HEK293 (cell line): ENCODE results near the gene PKMYT1.

ENCODE experiments used
- CTCF ChIA-PET: fragments of 350-600 bp; formaldehyde crosslinking; extraction: SDS; loops from one replicate; lab custom pipeline; 2021; ENCODE audit warnings: antibody characterized with exemption; lab: Yijun Ruan, JAX
- POLR2A ChIA-PET: fragments of 300-600 bp; formaldehyde crosslinking; extraction: SDS; loops from one replicate; lab custom pipeline; 2020; ENCODE audit warnings: antibody characterized with exemption, inconsistent platforms; lab: Yijun Ruan, JAX
- H3K27ac ChIP-seq: fragments of 200-500 bp; sonication (Bioruptor generic); 2 replicates; pipeline ENCODE4 v1.5.1; 2014; ENCODE audit warnings: low read depth, low read length, control low read depth, inconsistent platforms; ENCODE audit errors: extremely low read depth
- H3K36me3 ChIP-seq, 2 experiments: fragments of 200-500 bp in 1 of 2; sonication (Bioruptor generic) in 1 of 2; 1 replicate in 1 of 2; 2 replicates in 1 of 2; pipeline ENCODE4 v1.5.1; 2014 to 2017; ENCODE audit warnings: inconsistent platforms in 2 of 2, low read length in 2 of 2; ENCODE audit not compliant: control insufficient read depth in 2 of 2, insufficient read depth in 1 of 2
- H3K4me1 ChIP-seq: fragments of 200-500 bp; sonication (Bioruptor generic); 2 replicates; pipeline ENCODE4 v1.5.1; 2014; ENCODE audit warnings: mild to moderate bottlenecking, low read length, inconsistent platforms; ENCODE audit not compliant: control insufficient read depth, insufficient read depth
- H3K4me3 ChIP-seq: 2 replicates; pipeline ENCODE4 v1.5.1; 2011; ENCODE audit warnings: low read depth, mild to moderate bottlenecking, control low read depth, low read length, moderate library complexity
- H3K9me3 ChIP-seq: fragments of 200-500 bp; sonication (Bioruptor generic); 2 replicates; pipeline ENCODE4 v1.5.1; 2014; ENCODE audit warnings: low read depth, low read length, inconsistent platforms; ENCODE audit not compliant: control insufficient read depth, insufficient read depth
- KLF17 ChIP-seq: fragments of 450-650 bp; formaldehyde crosslinking; IDR thresholded peaks from 2 replicates; pipeline ENCODE4 v1.5.1; 2016; ENCODE audit warnings: missing biosample characterization, missing genetic modification characterization
- KLF7 ChIP-seq: fragments of 450-650 bp; formaldehyde crosslinking; IDR thresholded peaks from 2 replicates; pipeline ENCODE4 v1.5.1; 2016; ENCODE audit warnings: missing biosample characterization, missing genetic modification characterization, borderline replicate concordance
- MYNN ChIP-seq: fragments of 450-650 bp; formaldehyde crosslinking; IDR thresholded peaks from 2 replicates; pipeline ENCODE4 v1.5.1; 2016; ENCODE audit warnings: missing biosample characterization, missing genetic modification characterization, borderline replicate concordance
- OVOL3 ChIP-seq: fragments of 450-650 bp; formaldehyde crosslinking; IDR thresholded peaks from 2 replicates; pipeline ENCODE4 v1.5.1; 2016; ENCODE audit warnings: missing biosample characterization, missing genetic modification characterization
- SP3 ChIP-seq: fragments of 450-650 bp; formaldehyde crosslinking; IDR thresholded peaks from 2 replicates; pipeline ENCODE4 v1.5.1; 2016; ENCODE audit warnings: missing biosample characterization, missing genetic modification characterization
- ZBTB10 ChIP-seq: fragments of 450-650 bp; formaldehyde crosslinking; IDR thresholded peaks from 2 replicates; pipeline ENCODE4 v1.5.1; 2016; ENCODE audit warnings: missing biosample characterization, missing genetic modification characterization
- ZBTB48 ChIP-seq: fragments of 450-650 bp; formaldehyde crosslinking; IDR thresholded peaks from 2 replicates; pipeline ENCODE4 v1.5.1; 2016; ENCODE audit warnings: missing biosample characterization, missing genetic modification characterization
- ZBTB49 ChIP-seq: fragments of 450-650 bp; formaldehyde crosslinking; IDR thresholded peaks from 2 replicates; pipeline ENCODE4 v1.5.1; 2016; ENCODE audit warnings: missing biosample characterization, missing genetic modification characterization, low read depth
- ZBTB7A ChIP-seq: fragments of 450-650 bp; formaldehyde crosslinking; IDR thresholded peaks from 2 replicates; pipeline ENCODE4 v1.5.1; 2016; ENCODE audit warnings: low read depth, missing biosample characterization, missing genetic modification characterization
- ZFP3 ChIP-seq: fragments of 450-650 bp; formaldehyde crosslinking; IDR thresholded peaks from 2 replicates; pipeline ENCODE4 v1.5.1; 2016; ENCODE audit warnings: low read depth, missing biosample characterization, missing genetic modification characterization
- ZNF121 ChIP-seq: fragments of 450-650 bp; formaldehyde crosslinking; IDR thresholded peaks from 2 replicates; pipeline ENCODE4 v1.5.1; 2016; ENCODE audit warnings: missing biosample characterization, missing genetic modification characterization
- ZNF18 ChIP-seq: fragments of 450-650 bp; formaldehyde crosslinking; IDR thresholded peaks from 2 replicates; pipeline ENCODE4 v1.5.1; 2016; ENCODE audit warnings: missing biosample characterization, missing genetic modification characterization
- ZNF19 ChIP-seq: fragments of 450-650 bp; formaldehyde crosslinking; IDR thresholded peaks from 2 replicates; pipeline ENCODE4; 2016; ENCODE audit warnings: missing biosample characterization, missing genetic modification characterization, low read depth
- ZNF2 ChIP-seq: fragments of 450-650 bp; formaldehyde crosslinking; IDR thresholded peaks from 2 replicates; pipeline ENCODE4 v1.5.1; 2016; ENCODE audit warnings: missing biosample characterization, missing genetic modification characterization
- ZNF302 ChIP-seq: fragments of 450-650 bp; formaldehyde crosslinking; IDR thresholded peaks from 2 replicates; pipeline ENCODE4 v1.5.1; 2016; ENCODE audit warnings: missing biosample characterization, missing genetic modification characterization, low read depth
- ZNF341 ChIP-seq: fragments of 450-650 bp; formaldehyde crosslinking; IDR thresholded peaks from 2 replicates; pipeline ENCODE4; 2016; ENCODE audit warnings: low read depth, missing biosample characterization, missing genetic modification characterization
- ZNF391 ChIP-seq: fragments of 450-650 bp; formaldehyde crosslinking; IDR thresholded peaks from 2 replicates; pipeline ENCODE4 v1.5.1; 2016; ENCODE audit warnings: low read depth, missing biosample characterization, missing genetic modification characterization, borderline replicate concordance
- ZNF514 ChIP-seq: fragments of 450-650 bp; formaldehyde crosslinking; IDR thresholded peaks from 2 replicates; pipeline ENCODE4 v1.5.1; 2016; ENCODE audit warnings: missing biosample characterization, missing genetic modification characterization
- ZNF518A ChIP-seq: fragments of 450-650 bp; formaldehyde crosslinking; conservative IDR thresholded peaks from 2 replicates; pipeline ENCODE4 v1.5.1; 2016; ENCODE audit warnings: low read depth, missing biosample characterization, missing genetic modification characterization
- ZNF639 ChIP-seq: fragments of 450-650 bp; formaldehyde crosslinking; IDR thresholded peaks from 2 replicates; pipeline ENCODE4 v1.5.1; 2016; ENCODE audit warnings: missing biosample characterization, missing genetic modification characterization
- ZNF830 ChIP-seq: fragments of 450-650 bp; IDR thresholded peaks from 2 replicates; pipeline ENCODE4 v1.5.0; 2018; ENCODE audit warnings: missing biosample characterization, missing genetic modification characterization, low read depth, mild to moderate bottlenecking, moderate library complexity

Gene PKMYT1

GRCh38 chr16:3019594-3020246 is 39.5 kb upstream of the PKMYT1 start:
- Histone ChIP-seq H3K27ac (no peak overlapping the region), H3K4me3 (peak overlapping the region; percentile 33), H3K4me1 (peaks cover 21% of the 10 kb centered on the region), H3K9me3 (no peaks in the 10 kb centered on the region), H3K36me3 (no peaks in the 10 kb centered on the region)
- CTCF ChIA-PET = interaction anchor here (0.9 to 4.1 kb wide), 9 partner anchors 8 to 68 kb away, joined by 3 to 41 read pairs (median 4); no protein-coding TSS in a partner anchor
- POLR2A ChIA-PET = interaction anchor here (0.5 to 11.9 kb wide), 19 partner anchors 8 to 1055 kb away, joined by 3 to 247 read pairs (median 6); partner anchors contain the start of genes FLYWCH1, KREMEN2, PAQR4 and PKMYT1
- no peak for TF ChIP-seq ZBTB7A
- 0 out of 2 replicates have a peak, but pooled peaks have one; percentile 17 for TF ChIP-seq ZFP3 (tag by site-specific recombination)
- TF ChIP-seq ZNF302 (tag by site-specific recombination) = 0 out of 2 replicates have a peak, but pooled peaks have one; percentile 22
- TF ChIP-seq ZBTB48 (tag by site-specific recombination) = no peak
- no peak; the same call in 1 of the 2 replicates for TF ChIP-seq ZNF341
- 0 out of 2 replicates have a peak, but pooled peaks have one; percentile 42 for TF ChIP-seq ZNF19 (tag by site-specific recombination)
- TF ChIP-seq ZNF2 (tag by site-specific recombination) = peak; percentile 37; the same call in 1 of the 2 replicates
- peak; percentile 20; the same call in 1 of the 2 replicates for TF ChIP-seq KLF17
- peak; percentile 91 for TF ChIP-seq ZNF518A
- TF ChIP-seq ZNF18 (tag by site-specific recombination) = 0 out of 2 replicates have a peak, but pooled peaks have one; percentile 44
- TF ChIP-seq ZNF121 (tag by site-specific recombination) = peak; percentile 6; the same call in 1 of the 2 replicates
- TF ChIP-seq OVOL3 = 0 out of 2 replicates have a peak, but pooled peaks have one; percentile 30
- no peak for TF ChIP-seq ZBTB10 (tag by site-specific recombination)
- peak; percentile 89; the same call in 1 of the 2 replicates for TF ChIP-seq ZNF514 (tag by site-specific recombination)
- TF ChIP-seq SP3 (tag by site-specific recombination) = peak; percentile 22; the same call in 1 of the 2 replicates
- no peak for TF ChIP-seq ZBTB49 (tag by site-specific recombination)
- peak; percentile 34; the same call in 1 of the 2 replicates for TF ChIP-seq KLF7 (tag by site-specific recombination)
- peak; percentile 56 for TF ChIP-seq ZNF639
- TF ChIP-seq ZNF391 (tag by site-specific recombination) = 0 out of 2 replicates have a peak, but pooled peaks have one; percentile 31
- 0 out of 2 replicates have a peak, but pooled peaks have one; percentile 47 for TF ChIP-seq MYNN (tag by site-specific recombination)
- no peak for TF ChIP-seq ZNF830
